Lower lobe of right lung (tissue), 2 donors: ENCODE data around the gene TANGO2. TPM values are rescaled to one million over a fixed set of nuclear protein-coding genes. Genes with fewer than 3 reads are reported as not detected.

Source experiments
- ATAC-seq, 2 donors: fragments of 200-7000 bp; cut with Tn5 transposase; one replicate each; pipeline ENCODE4 v1.9.1; 2020 to 2022; ENCODE audit warnings: mild to moderate bottlenecking in 2 of 2, moderate library complexity in 2 of 2
- DNase-seq: peaks from one replicate; pipeline ENCODE4 v3.0.0-alpha.2; 2020
- H3K27ac ChIP-seq: fragments of 200-600 bp; one replicate; pipeline ENCODE4 v1.8.0; 2022
- H3K27me3 ChIP-seq: fragments of 200-600 bp; one replicate; pipeline ENCODE4 v1.8.0; 2022; ENCODE audit warnings: low read depth
- H3K36me3 ChIP-seq: fragments of 200-600 bp; one replicate; pipeline ENCODE4 v1.8.0; 2022; ENCODE audit warnings: mild to moderate bottlenecking
- H3K4me1 ChIP-seq: fragments of 200-600 bp; one replicate; pipeline ENCODE4 v1.8.0; 2022
- H3K4me3 ChIP-seq: fragments of 200-600 bp; one replicate; pipeline ENCODE4 v1.8.0; 2022; ENCODE audit warnings: mild to moderate bottlenecking
- H3K9me3 ChIP-seq: fragments of 200-600 bp; one replicate; pipeline ENCODE4 v1.8.0; 2022
- CTCF ChIP-seq: fragments of 200-600 bp; IDR thresholded peaks from one replicate; pipeline ENCODE4 v1.8.0; 2022; ENCODE audit warnings: antibody characterized with exemption, mild to moderate bottlenecking
- intact Hi-C: fragments of 100-400 bp; cut with DNase I; formaldehyde crosslinking; loops from one replicate; pipeline ENCODE4 v1.11.0; 2022
- total RNA-seq: library from RNA; stranded (reverse); fragmentation: NEBNext Ultra II Directional; extraction: Animal tissue kit (Norgen Biotek cat#: 25700); gene quantifications from one replicate; pipeline ENCODE4 v1.2.1, GENCODE V29; 2021
- donor health status: DM: no; HTN: yes; CAD: no; lungs with severe emphysema.

Gene TANGO2
- total RNA-seq, 1 donor from 2014 or later = 45.1 TPM

GRCh38 chr22:20068640-20069039, 47.7 kb downstream of the TANGO2 start:
- no peak for DNase-seq
- H3K27me3 ChIP-seq = no peaks in the 10 kb centered on the region
- H3K36me3 ChIP-seq = peaks cover 16% of the 10 kb centered on the region
- H3K4me1 ChIP-seq = no peaks in the 10 kb centered on the region
- no peaks in the 10 kb centered on the region for H3K9me3 ChIP-seq
- ATAC-seq = peak in 1 of 2 donors; percentile 9
- no peak for TF ChIP-seq CTCF
- intact Hi-C loops = no loop called here
- H3K27ac ChIP-seq = no peak overlapping the region
- H3K4me3 ChIP-seq = no peak overlapping the region

GRCh38 chr22:20069331-20070042, 48.6 kb downstream of the TANGO2 start:
- no peak for DNase-seq
- Histone ChIP-seq H3K9me3 (no peaks in the 10 kb centered on the region), H3K4me1 (no peaks in the 10 kb centered on the region), H3K27me3 (no peaks in the 10 kb centered on the region), H3K27ac (no peak overlapping the region), H3K36me3 (peaks cover 7% of the 10 kb centered on the region), H3K4me3 (no peak overlapping the region)
- intact Hi-C loops = no loop called here
- ATAC-seq = no peak
- TF ChIP-seq CTCF = no peak

GRCh38 chr22:20071524-20071972, 50.6 kb downstream of the TANGO2 start:
- Histone ChIP-seq H3K36me3 (no peaks in the 10 kb centered on the region), H3K27ac (no peak overlapping the region), H3K4me1 (no peaks in the 10 kb centered on the region), H3K27me3 (no peaks in the 10 kb centered on the region), H3K9me3 (no peaks in the 10 kb centered on the region), H3K4me3 (no peak overlapping the region)
- ATAC-seq = no peak
- intact Hi-C loops = no loop called here
- TF ChIP-seq CTCF = no peak
- no peak for DNase-seq

- Histone ChIP-seq H3K27me3 (no peaks in the 10 kb centered on the region), H3K27ac (no peak overlapping the region), H3K4me3 (no peak overlapping the region), H3K36me3 (no peaks in the 10 kb centered on the region), H3K4me1 (peaks cover 15% of the 10 kb centered on the region), H3K9me3 (no peaks in the 10 kb centered on the region)
- no peak for TF ChIP-seq CTCF
- ATAC-seq (no peak), DNase-seq (peak; percentile 6)
- intact Hi-C loops = no loop called here
Measured at GRCh38 chr22:20076627-20077172, 55.8 kb downstream of the TANGO2 start.

- intact Hi-C loops = no loop called here
Measured at GRCh38 chr22:20079745-20080444, 59.0 kb downstream of the TANGO2 start, which contains the start of gene DGCR8. Gene DGCR8 (plus strand): TSS chr22:20080241. CDS start chr22:20085964, 5,723 bp downstream.

More at GRCh38 chr22:20079745-20080444, 59.0 kb downstream of the TANGO2 start, which contains the start of gene DGCR8:
- peak; percentile 94 for DNase-seq
- peak; percentile 98 for ATAC-seq
- no peak for TF ChIP-seq CTCF
- Histone ChIP-seq H3K36me3 (no peaks in the 10 kb centered on the region), H3K27ac (peak within 1 kb of the TSS; percentile 80), H3K9me3 (no peaks in the 10 kb centered on the region), H3K4me1 (peaks cover 47% of the 10 kb centered on the region), H3K4me3 (peak within 1 kb of the TSS; percentile 94), H3K27me3 (no peaks in the 10 kb centered on the region)
